Mesenteric fat pad (tissue), 1 donor: ENCODE results near the gene INAFM2. TPM values are rescaled to one million over a fixed set of nuclear protein-coding genes. Genes with fewer than 3 reads are reported as not detected.

Experiments
- DNase-seq: peaks from one replicate; pipeline ENCODE4 v3.0.0-alpha.2; 2020; ENCODE audit warnings: low spot score
- total RNA-seq: library from RNA; stranded (reverse); fragmentation: NEBNext Ultra II Directional; extraction: Animal tissue kit (Norgen Biotek cat#: 25700); gene quantifications from one replicate; pipeline ENCODE4 v1.2.1, GENCODE V29; 2021
- donor health status: DM: yes; HTN: yes; CAD: no.

Gene INAFM2
- total RNA-seq, 1 donor from 2014 or later, result 27.9 TPM

DNA sequence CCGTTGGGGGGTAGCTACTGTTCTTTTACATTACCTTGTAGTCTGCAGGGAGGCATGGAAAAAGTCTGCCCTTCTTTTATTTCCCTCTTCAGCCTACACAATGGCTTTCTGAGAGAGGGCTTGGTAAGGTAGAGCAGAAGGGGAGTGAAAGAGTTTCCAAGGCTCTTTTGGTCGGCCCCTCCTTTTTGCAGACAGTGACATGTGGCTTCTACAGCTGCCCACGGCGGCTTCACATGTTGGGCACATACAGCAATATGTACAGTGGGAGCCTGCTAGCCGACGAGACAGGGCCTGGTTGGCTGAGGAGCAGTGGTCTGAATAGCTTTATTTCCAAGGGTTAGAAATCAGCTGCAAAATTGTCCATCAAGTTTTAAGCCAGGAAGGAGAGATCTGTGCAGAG is 4.0 kb downstream of the INAFM2 start:
- no peak for DNase-seq

DNA sequence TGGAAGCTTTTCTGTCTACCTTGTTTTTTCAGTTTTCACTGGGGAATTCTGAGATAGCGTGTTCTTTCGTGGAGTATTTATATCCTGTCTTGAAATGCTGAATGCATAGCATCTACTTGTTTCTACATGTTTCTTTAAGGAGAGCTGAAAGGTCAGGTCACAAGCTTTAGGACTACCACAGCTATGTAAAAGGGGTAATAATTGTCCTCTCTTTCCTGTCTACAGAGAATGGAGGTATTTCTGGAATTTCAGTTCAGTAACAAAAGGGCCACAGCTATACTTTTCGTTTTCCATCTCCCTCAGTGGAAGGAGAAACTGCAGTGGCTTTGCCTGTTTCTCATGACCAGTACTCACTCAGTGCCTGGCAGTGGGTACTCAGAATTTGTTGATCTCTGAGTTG is 4.7 kb downstream of the INAFM2 start:
- DNase-seq, result no peak

DNA sequence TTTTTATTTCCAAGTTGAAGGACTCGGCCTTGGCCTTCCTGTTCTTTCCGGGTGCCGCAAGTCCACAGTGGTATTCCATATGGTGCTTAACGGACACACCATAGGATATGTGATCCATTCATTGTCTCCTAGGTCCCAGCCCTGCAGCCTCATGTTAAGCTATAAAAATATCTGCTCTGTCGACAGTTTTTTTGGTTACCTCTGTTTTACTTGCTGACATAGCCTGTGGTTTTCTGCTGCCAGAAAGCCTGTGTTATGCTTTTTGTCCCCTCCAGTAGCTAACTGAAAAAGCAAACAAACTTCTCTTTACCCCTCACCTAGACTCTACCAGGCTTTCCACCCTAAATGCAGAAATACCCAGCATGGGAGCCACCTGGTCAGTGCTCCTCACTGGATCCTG is 5.3 kb downstream of the INAFM2 start:
- DNase-seq, result no peak

DNA sequence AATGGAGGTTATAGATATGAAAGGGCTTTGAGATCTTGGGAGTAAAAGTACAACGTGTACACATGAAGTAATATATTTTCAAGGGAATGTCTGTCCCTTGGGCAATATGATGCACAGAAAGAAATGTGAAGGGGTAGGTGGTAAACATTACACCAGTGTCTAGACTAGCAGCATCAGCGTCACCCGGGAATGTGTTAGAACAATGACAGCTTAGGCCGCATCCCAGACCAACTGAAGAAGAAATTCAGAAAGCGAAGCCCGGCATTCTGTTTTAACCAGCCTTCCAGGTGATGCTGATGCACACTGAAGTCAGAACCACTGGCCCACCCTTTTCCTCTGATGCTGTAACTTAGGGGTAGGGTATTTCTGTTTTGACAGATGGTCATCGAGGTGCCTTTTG is 6.3 kb downstream of the INAFM2 start:
- no peak for DNase-seq

DNA sequence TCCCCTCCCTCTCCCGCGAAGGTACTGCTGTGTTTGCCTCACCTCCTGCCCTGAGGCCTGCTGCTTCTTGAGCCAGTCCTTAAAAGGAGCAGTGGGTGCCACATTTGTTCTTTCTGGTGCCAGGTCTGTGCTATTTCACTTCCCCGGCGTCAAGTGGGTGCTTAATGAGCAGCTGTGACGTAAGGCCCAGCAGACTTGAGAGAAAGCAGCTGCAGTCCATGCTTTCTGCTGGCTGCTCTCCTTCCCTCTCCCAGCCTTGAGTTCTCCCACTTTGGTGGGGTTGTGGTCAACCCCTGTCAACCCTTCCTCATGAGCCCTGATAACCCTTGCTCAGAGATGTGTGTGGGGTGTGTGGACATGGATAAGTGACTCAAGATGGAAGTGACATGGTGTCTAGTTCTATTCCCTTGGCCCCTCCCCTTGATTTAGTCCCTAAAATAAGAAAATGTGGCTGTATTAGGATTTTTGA is 6.9 kb downstream of the INAFM2 start:
- DNase-seq, result no peak

DNA sequence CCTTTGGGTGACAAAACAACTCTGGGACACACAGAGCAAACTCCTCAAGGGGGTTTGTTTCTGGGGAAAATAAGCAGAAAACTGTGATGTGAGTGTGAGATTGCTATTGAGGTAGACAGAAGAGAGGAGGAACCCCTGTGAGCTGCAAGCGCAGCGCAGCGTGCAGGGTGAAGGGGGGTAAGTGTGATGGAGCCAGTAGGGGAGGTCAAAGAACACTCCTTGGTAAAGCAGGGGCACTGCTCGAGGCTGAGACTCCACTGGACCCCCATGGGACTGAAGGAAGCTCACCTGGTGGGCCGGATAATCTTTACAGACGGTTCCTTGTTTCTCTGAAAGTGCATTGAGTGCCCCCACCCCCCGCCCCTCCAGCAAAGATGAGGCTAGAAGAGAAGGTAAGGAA is 7.5 kb downstream of the INAFM2 start:
- DNase-seq, result no peak

DNA sequence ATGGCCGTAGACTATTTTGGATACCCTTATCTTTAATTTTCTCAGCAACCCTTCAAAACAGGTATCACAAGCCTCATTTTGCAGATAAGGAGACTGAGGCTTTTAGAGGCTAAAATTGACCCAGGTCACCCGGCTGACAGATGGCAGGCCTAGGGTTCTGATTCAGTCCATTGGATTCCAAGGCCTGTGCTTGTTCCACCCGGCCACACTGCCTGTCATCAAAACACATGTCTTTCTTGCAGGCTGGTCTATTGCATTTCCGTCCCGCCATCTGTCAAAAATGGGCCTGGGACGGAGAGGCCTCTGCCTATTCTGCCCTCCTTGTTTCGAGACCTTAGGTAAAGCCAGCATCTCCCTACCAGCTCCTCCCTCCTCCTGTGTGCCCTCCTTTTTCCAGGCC is 8.1 kb downstream of the INAFM2 start:
- no peak for DNase-seq

DNA sequence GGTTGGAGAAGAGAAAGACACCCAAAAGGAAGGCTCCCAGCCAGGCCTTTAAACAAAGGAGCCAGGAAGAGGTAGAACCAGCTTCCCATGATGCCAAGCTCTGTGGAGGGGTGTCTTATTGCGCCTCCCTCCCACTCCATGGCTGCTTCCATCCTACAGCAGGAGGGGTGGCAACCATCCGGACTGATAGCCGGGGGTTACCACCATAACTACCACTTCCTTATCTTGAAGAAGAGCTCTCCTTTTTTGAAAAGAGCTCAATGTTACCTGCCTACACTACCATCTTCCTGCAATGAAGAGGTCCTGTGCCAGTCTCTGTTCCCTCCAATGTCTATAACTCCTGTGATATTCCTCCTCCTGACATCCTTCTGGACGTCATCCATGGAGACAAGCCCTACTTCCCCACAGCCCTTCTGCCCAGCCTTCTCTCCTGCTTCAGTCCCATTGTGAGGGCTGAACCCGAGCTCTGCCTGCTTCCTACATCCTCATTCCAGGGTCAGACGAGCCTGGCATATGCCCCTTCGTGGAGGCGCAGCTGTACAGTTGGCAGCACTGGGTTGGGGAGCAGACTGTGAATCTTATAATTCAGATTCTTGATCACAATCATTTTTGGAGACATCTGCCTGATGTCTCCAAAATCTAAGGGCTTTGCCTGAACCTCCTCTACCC is 8.8 kb downstream of the INAFM2 start:
- DNase-seq, result no peak

DNA sequence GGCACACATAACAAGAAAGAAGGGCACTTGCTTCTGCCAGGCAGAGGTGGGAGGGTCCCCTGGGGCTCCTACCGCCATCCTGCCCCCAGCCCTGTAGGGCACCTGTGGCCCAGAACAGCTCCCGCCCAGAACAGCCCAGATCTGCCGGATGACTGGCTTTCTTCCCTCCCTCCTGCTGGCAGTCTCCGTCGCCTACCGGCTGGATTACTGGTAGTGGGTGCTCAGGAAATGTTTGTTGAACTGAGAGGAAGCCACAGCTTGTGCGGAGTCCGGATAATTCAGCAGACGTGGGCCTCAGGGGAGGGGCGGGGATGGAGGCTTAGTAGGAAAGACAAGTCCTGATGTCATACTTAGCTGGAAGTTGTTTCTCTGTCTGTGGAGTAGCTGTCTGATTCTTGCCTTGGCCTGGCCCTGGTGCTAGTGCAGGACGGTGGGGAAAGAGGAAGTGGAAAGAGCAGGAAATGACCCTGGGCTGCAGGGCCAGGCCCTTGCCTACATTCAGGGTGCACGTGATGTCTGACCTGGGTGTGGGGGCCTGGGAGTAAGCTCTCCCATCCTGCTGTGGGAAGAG is 10.5 kb downstream of the INAFM2 start:
- DNase-seq, result no peak

DNA sequence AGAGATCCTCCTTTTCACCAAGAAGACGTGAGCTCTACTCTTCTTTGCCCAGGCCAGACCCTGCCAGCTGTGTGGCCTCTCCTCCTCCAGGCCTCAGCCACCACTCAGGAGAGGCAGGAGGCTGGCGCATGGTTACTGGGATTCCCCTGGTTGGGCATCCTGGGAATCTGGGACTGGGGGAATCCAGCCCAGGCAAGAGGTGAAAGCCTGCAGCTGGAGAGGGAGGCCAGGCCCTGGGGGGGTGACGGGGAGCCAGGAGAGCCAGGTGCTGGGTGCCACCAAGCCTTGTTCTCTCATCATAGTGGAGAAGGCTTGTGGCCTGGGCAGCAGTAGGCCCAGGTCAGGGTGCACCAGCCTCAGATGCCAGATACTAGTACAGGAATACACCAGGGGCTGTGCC is 11.0 kb downstream of the INAFM2 start:
- no peak for DNase-seq

DNA sequence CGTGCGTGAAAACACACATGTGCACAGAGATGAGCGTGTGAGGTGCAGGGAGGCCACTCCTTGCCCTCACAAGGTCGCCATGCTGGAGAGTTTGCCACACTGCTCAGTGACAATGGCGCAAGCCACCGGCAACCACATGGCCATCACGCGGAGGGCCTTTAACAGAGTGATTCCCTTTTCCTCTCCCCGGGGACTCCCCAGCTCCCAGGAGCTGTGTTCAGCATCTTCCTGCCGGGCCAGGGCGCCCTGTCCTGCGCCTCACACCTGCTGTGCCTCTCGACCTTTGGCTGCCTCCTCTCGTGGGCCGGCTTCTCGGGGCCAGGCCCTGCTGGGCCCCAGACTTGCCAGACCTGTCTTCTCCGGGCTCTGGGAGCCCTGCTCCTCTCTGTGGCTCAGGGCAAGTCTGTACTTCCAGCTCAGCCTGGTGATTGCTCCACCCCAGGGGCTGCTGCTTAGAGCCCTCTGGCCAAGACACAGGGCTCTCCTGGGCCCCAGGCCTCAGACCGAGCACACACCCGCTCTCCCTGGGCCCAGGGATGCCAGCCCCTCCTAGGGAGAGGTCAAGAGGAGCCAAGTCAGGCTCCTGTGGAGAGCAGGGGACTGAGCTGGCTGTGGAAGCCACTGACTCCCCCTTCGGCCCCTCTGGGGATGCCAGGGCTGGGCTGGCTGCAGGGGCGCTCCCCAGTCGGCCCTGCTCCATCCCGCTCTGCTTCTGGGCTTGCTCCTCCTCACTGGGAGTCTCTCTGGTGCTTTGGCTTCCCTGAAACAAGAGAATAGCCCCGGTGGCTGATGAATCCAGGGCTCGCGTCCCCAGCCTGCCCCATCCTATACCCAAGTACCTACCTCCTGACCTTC is 11.7 kb downstream of the INAFM2 start:
- DNase-seq, result no peak

DNA sequence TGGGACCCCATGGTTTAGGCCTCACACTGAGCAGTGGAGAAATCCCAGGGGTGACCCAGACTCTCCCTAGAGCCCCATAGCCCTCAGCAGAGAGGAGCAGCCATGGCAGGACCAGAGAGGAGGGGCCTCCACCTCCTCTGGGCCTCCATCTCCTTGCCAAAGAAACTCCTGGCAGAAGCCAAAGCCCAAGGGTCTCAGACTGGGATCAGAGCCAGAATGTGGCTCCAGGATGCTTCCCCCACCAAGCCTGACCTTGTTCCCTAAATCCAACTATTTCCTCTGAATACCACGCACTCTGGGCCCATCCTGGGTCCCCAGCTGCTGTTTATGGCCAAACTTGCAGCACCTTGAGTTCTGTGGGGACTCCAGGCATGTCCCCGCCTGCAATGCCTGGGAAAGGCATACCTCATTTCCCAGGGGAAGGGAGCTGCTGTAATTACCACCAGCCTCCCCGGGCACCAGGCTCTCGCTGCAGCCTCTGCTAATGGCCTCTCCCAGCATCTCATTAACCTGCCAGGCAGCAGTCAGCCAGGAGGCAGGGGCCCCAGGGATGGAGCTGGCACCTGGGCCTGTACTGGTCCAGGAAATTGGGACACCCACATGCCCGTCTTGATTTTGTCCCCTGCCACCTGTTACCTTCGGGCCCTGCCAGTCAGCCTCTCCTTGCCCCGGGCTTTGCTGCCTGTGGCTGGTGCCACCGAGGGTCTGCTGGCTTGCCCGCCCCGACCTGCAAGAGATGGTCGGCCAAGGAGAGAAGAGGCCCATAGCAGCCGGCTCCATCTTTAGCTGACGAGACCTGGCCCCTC is 12.6 kb downstream of the INAFM2 start:
- DNase-seq, result no peak

DNA sequence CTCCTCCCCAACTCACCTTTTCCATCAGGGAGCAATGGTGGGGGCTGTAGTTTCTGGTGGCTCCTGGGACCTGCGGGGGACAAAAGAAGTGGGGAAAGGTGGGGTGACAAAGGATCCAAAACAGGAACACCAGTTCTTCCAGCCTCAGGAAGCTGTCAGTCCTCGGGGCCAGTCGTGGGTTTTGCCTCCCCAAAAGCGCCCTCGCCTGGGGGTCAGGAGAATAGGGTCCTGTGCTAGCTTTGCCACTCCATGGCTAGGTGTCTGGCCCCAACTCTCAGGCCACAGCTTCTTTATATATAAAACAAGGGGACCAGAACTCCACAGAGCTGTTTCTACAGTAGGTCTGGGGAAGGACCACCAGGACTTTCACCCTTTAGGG is 13.2 kb downstream of the INAFM2 start:
- no peak for DNase-seq

DNA sequence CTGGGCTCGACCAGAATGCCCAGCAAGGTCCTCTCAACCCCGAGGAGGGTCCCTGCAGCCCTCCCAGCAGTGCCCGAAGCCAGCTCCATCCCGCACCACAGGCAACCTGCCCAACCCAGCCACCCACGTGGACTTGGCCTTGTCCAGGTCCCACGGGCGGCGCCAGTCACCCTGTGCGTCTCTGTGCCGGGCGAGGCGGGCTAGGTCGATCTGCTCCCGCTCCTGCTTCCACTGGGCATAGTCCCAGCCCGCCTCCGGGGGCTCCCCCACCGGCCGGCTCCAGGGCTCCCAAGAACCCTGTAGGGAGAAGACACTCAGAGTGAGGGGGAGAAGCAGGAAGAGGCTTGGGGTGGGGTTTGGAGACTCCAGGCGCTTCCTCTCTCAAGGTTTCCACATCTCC is 14.1 kb downstream of the INAFM2 start:
- no peak for DNase-seq

DNA sequence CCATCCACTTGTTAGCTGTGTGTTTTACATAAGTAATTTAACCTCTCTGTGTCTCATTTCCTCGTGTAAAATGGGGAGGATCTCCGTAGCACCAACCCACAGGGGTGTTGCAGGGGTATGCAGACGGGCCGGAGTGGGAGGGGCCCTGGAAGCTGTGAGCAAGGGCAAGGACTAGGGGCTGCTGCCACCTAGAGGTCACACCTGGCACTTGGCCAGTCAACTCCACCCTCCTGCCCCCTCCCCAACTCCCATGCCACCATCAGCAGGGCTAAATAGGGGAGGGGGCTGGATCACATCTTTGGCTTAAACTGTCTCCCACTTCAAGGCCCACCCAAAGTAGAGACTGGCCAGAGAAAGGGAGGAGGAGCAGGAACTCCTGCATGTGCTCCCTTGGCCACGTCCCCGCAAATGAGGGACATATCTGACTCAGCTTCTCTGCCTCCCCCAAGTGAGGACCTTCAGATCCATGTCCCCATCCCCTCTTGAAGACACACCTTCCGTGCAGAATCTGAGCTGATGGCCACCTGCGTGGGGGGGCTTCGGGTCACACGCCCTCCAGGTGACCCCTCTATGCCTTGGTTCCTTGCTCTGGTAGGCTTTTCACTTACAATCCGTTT is 14.7 kb downstream of the INAFM2 start:
- DNase-seq, result no peak

DNA sequence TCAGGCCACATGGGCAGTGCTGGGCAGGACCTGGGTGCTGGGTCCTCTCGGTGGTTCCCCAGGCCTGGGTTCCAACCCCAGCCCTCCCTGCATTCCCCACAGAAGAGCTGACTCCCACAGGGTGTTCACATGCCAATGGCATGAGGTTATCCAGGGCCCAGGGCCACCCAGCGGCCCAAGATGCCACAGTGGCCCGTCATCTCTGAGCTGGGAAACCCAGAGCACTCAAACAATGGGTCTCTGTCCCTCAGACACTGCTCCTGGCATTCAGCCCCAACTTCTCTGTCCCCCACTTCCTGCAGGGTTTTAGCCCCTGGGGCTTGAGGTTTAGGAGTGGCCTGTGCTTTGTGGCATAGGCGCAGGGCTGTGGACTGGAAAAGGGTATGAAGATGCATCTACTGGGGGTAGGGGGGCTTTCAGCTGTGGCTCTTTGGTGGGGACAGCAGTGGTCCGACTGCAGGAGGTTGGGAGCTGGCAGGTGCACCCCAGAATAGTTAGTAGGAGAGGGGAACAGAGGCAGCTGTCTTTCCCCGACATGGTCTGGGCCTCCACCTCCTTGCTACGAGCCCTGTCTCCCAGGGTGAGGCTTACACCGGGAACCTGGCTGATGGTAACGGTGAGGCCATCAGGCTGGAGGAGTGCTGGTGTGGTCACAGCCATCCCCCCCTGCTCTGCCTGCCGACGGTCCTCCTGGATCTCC is 15.6 kb downstream of the INAFM2 start:
- DNase-seq, result no peak

DNA sequence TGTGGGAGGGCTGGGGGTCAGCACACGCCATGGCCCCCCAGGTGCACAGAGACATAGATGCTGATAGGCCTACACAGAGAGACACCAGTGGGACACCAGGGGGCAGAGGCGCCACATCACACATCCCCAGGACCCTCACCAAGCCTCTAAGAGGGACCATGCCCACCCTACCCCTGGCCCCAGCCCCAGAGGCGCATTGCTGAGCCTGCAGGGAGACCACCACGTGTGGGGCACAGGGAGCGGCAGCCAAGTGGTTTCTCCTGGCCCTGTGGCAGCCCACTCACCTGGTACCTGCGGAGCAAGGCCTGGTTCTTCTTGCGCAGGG is 16.1 kb downstream of the INAFM2 start:
- DNase-seq, result no peak

DNA sequence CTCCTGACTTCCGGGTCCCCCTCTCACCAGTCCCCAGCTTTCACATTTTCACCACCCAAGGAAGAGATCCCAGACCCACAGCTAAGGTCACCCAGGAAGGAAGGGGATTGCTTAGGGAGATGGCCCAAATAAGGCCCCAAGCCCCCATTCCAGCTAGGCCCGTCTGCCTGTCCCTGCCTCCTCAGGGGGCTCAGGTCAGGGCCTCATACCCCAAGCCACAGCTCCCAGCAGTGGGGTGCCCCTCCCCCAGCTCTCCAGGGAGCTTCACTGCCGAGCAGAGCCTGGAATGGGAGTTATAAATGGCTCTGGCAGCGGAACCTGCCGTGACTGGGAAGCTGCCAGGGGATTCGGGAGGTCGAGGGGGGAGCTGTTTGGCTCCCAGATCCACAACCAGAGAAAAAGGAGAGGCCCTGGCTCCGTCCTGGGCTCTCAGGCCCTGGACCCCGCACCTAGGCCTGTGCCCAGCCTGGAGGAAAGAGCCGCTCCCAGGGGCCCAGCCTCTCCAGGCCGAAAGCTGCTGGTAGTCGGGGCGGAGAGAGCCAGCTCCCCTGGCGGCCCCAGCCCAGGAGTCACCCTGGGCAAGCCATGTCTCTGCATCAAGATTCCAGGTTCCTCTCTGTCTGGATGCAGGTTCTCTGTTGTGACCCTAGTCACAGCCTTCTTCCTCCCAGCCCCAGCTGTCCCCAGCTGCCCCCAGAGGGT is 16.7 kb downstream of the INAFM2 start:
- DNase-seq, result peak; percentile 90

DNA sequence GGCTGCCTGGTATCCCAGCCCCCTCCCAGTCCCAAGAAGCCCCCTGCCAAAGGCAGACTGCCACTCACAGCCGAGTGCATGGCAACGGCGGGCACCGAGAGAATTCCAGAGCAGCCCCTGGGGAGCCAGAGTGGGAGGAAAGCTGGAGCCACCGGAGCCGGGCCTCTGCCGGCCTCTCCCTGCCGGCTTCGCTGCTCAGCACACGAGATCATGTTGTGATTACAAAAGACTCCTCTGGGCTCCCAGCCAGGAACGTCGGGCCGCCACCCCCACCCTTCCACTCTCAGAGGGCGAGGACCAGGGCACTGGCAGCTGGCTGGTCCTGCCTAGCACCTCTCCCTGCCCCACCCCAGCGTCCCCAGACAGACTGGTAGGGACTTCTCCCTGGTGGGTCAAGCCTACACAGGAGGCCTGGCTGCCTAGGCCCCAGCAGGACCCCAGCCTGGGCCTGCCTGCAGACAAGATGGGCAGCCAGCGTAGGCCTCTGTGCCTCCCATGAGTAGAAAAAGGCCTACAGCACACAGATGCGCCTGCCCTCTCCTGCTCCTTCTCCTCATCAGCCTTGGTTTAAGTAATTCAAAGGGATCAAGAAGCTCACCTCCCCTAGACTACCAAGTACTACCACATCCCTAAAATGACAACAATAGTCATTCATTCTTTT is 17.4 kb downstream of the INAFM2 start, which contains the start of gene CCDC9B:
TSS of gene CCDC9B (minus strand) at position 200 of the 661 bp plus-strand sequence. CDS start at position 80, 120 bp downstream.
- peak; percentile 95 for DNase-seq
